Activated CD4-positive, CD25-positive, alpha-beta regulatory T cell (primary cell): ENCODE results near the gene EPHA3.

Experiments used
- DNase-seq, 4 experiments: peaks; one replicate each; lab custom pipeline; 2025; lab: John Stamatoyannopoulos, UW

Gene EPHA3

DNA sequence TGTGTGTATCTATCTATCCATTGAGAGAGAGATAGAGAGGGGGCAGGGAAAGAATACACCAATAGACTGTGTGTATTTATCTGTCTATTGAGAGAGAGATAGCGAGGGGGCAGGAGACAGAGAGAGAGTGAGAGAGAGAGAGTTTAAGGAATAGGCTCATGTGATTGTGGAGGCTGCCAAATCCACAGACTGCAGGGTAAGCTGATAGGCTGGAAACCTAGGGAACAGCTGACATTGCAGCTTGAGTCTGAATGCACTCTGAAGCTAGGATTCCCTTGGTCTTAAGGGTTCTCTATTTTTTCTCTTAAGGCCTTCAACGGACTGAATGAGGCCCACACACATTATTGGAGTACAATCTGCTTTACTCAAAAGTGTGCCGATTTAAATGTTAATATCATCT is 255.8 kb downstream of the EPHA3 start:
- no peak for DNase-seq

DNA sequence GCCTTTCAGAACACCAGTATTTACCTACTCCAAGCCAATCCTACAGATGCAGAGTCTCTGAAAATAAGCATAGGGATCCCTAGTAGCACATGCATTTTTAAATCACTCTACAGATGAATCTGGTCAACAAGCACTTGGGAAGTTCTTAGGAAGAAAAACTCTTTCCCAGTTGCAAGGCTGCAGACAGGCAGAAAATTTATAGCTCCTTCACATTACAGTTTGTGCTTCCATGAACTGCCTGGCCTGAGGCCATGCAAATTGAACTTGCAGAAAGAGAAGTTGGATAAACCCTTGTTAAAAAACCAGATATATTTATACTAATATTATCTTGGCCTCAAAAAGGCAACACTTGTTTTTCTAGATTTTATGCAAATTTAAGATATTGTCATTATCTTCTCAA is 256.9 kb downstream of the EPHA3 start:
- no peak for DNase-seq

DNA sequence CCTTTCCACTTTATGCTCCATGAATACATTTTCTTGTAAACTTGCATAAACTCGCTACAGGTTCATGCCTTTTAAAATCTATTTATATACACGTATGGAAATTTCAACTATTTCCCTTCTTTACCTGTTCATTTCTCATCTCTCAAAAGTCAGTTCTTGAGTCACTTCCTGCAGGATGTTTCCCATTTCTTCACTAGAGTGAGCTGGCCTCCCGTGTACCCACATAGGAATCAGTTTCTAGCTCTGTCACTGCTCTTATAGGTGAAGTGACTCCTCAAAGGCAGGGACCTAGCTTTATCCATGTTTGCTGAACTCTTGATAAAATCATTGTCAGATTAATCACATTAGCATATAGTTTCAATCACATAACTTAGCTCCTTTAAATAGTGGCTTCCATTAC is 259.7 kb downstream of the EPHA3 start:
- DNase-seq: no peak

DNA sequence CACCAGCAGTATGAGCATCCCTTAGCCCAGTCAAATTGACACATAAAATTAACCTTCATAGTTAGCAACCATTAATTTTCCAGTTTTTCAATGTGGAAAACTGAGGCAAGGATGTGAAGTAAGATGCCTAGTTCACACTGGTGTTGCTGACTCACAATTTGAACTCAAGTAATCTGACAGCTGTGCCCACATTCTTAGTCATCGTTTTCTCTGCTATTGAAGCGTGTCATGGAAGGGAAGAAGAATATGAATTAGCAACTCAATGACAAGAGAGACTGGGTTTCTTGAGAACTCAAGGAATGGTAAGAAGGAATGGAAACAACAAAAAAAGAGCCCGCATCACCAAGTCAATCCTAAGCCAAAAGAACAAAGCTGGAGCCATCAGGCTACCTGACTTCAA is 261.4 kb downstream of the EPHA3 start:
- no peak for DNase-seq

DNA sequence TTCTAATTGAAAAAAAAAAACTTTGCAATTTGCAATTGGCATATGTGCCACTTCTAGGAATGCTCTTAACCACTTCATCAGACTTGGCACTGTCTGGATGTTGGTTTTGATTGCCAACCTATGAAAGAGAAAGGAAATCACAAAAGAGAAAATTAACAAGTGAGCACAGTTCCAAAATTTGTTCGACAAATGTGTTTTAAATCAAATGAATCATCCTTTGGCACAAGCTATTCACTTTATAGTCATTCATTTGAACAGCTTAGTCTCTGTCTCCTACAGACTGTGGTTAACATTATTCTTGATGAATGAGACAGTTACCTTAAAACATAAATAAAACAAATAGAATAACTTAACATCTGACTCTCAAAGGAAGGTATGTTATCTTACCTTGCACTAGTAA is 265.0 kb downstream of the EPHA3 start:
- no peak for DNase-seq

DNA sequence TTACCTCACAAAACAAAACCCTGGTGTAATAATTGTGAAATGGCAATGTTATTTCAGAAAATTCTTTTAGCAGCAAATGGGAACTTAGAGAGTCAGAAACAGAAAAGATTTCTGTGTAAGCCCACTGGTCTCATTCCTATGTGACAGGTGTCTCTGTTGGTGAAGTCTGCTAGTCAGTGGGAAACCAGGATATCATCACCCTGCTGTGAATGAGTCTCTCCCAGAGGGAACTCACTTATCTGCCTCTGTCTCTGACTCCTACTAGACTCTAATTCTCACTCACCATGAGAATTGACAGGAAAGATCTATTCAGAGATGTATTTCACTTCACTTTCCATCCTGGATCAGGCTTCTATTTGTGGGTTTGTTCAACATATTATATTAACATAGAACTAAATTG is 266.0 kb downstream of the EPHA3 start:
- DNase-seq: no peak

DNA sequence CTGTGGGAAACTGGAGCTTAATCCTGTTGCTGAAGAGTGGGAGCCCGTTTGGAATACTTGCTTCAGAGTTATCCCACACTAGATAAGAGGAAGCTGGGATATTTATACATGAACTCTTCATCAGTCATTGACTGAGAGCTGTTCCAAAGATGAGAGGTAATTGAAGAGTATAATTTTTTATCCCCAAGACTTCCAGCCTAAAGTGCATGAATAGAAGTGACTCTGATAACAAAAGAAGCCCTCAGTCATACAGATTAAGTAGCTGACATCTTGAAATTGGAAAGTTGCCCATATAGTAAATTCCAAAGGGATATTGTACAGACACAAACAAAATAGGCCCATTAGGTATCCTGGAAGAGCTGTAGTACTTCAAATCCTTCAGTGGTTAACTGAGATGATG is 268.0 kb downstream of the EPHA3 start:
- DNase-seq: no peak

DNA sequence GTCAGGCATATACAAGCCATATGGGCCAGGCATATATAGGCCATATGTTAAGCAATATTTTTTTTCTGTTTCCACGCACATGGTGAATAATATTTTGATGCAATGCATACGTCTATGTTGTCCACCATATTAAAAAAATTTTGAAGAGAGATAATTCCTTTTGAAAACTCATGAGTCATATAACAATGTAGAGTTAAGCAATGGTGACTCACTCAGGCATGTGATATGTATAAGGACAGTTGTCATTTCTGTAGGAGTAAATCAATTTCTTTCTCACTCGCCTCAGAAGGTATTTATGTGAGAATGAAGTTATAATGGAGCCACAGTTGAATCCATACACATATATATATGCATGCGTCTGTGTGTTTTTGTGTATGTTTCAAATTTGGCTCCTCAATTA is 272.6 kb downstream of the EPHA3 start:
- DNase-seq: no peak

DNA sequence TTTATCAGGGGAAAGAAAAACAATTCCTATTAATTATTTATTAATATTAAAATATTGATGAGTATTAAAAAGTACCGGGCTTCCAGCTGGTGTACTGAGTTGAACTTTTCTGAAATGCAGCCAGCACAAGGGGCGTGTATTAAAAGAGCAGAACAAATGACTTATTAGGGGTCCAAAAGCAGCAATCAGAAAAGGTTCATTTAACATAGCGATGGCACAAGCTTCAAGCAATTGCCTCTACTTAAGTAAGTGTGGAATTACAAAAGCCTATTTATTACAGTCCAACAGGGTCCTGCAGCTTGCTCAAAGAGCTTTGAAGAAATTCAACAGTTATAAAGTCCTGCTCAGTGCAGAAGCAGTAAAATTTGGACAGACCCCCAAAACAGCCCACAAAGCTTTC is 285.6 kb downstream of the EPHA3 start:
- no peak for DNase-seq

DNA sequence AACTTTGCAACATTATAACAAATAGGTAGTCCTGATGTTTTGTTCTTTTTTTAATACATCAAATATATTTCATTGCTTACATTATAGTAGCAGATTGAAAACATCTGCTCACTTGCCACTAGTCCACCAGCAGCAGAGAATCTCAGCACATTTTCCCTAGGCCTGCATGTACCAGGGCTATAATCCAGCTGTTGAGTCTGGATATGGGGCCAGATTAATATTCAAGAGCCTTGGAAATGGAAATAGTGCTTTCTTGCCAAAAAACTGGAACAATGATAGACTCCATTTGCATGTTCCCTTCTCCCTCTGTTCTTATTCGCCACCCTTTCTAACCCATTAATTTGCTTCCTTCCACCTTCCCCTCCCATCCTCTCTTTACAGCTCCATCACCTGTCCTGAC is 288.0 kb downstream of the EPHA3 start:
- DNase-seq: no peak

DNA sequence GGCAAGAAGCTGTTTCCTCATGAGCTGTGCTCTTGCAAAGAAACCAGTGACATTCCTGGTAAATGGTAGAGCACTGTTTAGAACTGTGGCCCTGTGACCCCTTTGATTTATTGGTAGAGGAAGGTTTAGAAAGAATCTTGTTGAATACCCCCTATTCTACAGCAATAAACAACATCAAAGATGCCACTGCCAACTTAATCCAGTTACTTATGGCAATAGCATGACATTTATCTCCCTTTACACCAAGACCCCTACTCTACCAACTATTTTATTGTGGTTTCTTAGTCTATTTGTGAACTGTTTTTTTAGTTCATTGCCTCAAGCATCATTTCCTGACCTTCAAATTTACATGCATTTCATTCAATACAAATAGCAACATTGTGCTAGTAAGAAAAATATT is 288.6 kb downstream of the EPHA3 start:
- no peak for DNase-seq

DNA sequence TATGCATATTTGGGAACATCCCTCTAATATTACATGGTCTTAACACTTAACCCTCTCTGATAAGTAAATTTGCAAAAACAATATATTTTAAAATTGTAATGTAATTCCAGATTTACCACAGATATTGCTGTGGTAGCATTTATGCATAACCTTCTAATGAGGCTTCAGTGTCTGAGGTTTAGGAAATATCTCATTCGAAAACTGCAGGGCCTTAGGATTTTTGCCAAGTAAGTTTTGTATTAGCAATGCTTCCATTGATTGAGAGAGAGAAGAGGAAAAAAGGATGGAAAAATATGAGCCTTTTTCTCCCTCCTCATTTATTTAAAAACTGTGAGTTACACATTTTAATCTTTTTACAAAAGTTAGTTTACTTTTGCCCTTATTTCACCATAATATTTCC is 294.6 kb downstream of the EPHA3 start:
- DNase-seq: no peak

DNA sequence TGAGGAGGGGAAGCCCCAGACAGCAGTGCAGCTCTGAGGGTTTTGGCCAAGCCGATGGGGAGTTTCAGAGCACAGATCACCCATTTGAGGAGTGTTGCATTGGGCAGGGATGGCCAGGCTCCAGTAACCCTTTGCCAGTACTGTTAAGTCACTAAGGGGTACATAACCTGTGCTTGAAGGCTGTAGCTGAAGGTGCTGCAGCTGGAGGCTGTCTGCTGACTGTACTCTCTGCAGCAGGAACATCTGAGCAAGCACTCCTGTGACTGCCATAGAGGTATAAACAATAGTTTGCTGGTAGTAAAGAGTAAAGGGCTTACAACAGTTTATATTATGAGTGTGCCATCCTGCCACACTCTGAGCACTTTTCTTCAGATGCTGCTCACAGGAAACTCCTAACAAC is 297.8 kb downstream of the EPHA3 start:
- DNase-seq: no peak

DNA sequence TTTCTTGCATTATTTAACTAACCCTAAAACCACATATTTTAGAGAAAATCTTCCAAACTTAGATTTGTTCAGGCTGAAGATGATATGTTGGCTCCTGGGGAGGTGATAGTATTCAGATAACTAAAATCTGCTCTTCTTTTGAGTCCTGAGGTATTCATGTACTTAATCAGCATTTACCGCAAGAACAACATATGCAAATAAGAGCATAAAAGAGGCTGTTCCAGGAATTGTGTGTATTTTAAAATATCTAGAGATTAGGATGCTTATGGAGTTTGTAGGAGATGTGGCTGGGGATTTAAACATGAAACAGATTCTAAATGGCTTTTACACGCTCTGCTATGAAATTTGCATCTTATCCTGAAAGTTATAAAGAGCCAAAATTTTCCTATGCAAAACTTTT is 298.2 kb downstream of the EPHA3 start:
- DNase-seq: no peak

DNA sequence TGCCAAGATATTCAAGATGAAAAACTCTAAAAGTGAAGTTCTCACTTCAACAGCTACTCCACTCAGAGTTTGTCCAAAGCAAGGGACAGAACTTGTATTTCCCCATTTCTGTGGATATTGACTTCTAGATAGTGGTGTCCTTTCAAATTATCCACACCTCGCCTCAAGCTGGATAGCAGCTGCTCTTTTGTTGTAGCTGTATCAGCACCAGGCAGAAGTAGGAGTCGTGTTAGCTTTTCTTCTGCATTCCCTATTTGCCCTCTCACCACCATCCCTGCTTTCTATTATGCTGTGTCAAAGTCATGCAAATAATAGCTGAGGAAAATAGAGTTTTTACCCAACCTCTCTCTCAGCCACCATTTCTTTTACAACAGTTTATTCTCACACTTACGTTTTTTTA is 303.8 kb downstream of the EPHA3 start:
- DNase-seq: no peak

DNA sequence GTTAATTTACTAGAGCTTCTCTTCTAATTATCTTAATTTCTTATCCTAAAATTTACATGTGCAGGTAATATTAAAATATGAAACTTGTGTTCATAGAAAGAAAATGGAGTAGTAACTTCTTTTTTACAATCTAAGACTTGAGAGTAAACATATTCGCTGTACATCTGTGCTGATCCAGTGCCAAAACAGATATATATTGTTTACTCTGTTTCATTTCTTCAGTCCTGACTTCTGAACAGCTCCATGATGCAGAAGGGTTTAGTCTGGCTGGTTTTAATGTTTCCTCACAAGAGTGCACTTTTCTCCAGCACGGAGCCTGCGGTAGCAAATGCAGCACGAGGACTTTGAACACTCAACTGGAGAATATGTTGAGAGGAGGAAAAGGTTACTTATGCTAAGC is 306.8 kb downstream of the EPHA3 start:
- DNase-seq: no peak

DNA sequence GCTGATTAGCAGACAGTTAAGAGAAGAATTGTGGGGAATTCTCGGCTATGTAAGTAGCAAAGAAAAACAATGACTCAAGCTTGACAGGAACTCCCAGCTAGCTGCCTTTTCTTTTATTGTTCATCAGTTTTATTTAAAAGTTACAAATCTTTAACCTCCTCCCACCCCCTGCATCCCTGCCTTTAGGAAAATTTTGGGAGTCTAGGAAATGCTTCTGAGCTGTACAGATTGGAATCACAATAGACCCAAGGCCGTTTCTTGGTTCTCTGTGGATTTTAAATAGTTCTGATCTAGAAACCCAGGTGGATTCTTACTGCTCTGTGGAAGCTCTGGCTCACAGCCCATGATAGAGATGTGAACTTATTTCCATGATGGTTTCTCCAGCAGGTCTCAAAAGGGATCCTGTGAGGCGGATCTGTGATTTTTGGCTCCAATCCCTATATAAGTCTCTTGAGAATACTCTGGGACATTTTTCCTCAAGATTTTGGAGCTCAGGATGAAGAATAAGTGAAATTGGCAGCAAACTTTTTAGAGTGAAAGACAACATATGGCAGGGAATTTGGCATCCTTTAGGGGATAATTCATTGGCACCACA is 312.3 kb downstream of the EPHA3 start:
- DNase-seq: no peak

DNA sequence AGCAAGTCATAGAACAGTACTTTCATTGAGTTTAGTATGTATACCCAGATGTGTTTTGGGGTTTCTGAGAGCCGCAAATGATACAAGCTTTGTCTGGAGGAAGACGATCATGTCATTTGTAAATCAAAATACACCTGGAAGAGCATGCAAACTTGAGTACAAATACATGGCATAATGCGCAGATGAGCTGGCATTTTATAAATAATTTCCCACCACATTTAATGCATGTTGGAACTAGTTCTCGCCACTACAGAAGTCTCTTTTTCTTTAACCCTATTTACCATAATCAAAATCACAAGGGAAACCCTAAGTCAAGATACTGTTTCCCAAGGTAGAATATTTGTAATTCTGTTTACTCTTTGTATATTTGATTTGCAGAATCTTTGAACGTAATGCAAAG is 318.6 kb downstream of the EPHA3 start:
- no peak for DNase-seq

DNA sequence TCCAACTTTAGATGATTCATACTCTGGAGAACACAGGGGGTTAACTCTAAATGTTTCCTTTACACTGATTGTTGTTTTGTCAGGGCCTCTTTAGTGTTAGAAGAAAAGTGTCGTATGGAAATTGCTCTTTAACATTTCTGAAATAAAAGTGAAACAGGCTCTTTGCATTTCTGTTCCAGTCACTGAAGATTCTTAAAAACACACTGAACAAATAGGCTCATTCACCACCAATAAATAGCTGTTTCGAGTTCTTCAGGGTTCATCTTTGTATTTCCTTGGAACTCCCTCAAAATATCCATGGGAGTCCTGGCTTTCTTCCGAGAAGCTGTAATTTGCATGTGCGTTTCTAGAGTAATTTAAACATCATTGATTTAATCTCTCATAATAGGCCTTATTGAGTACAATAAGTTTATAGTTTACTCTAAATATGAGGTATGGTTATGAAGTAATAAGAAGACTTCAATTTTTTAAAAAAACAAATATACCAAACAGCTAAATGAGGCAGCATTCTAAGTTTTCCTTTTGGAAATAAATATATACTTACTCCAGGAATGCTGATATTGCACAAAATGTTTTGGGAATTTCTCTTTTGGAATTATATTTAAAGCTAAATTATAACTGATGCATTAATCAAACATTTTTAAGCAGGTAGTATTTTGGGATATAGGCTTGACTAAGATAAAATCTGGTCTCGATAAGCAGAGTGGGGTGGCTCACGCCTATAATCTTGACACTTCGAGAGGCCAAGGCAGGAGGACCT is 327.4 kb downstream of the EPHA3 start:
- no peak for DNase-seq

DNA sequence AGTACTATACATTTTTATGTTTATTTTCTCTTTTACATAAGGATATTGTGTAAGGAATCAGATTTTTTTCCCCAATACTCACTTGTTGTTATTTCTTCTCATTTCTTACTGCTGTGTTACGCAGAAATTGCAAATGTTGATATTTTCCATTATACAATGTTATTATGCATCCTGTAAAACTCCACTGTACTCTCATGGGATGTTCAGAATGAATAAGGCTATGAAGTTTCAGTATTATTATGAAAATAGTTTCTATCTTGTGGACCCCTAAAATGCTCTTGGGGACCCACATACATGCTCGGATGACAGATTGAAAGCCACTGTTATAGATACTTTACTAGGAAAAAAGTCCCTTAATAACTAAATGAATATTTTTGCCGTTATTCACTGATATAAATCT is 329.4 kb downstream of the EPHA3 start:
- DNase-seq: no peak

DNA sequence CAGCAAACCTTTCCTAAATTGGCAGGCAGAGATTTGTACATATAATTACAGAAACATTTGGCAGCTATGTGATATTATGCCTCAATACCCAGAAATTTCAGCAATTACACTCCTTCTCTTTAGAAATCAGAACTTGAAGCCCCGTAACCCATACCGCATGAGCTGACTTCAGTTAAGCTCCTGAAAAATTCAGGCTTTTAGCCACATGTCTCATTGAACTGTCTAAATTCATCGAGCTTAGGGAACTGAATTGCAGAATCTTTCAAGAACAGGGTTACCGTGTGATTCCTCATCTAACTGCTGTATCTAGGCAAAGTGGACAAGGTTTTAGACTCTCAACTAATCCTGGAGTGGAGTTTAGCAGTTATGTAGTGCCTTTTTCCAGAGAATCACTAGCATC is 333.0 kb downstream of the EPHA3 start:
- no peak for DNase-seq

DNA sequence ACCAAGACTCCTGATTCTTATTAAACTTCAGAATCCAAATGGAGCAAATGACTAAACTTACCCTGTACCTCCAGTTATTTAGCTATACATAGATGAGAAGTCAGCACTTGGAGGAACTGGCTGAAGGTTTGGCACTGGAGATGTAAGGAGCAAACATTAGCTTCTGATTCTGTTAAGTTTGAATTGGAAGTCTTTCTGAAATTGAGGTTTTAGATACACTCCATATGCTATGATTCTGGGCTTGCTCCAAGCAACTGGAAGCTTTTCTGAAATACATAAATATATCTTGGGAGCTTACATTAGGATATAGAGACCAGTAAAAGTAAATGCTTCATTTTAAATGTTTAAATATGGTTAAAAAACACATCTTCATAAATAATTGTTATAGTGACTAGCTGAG is 333.7 kb downstream of the EPHA3 start:
- DNase-seq: no peak

DNA sequence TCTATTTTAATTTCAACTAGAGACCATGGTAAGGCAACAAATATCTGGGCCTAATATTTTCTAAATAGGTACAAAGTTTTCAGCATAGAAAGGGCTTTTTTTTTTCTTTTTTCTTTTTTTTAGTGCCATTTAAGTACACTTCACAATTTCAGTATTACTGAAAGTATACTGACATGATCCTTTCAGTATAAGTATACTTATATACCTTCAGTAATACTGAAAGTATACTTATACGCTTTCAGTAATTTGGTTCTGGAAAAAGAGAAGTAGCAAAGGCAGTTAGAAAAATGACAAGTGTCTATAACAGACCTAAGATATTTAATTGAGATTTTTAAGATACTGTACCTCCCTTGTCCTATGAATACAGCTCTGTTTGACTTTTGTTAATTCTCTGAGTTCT is 339.2 kb downstream of the EPHA3 start:
- no peak for DNase-seq

DNA sequence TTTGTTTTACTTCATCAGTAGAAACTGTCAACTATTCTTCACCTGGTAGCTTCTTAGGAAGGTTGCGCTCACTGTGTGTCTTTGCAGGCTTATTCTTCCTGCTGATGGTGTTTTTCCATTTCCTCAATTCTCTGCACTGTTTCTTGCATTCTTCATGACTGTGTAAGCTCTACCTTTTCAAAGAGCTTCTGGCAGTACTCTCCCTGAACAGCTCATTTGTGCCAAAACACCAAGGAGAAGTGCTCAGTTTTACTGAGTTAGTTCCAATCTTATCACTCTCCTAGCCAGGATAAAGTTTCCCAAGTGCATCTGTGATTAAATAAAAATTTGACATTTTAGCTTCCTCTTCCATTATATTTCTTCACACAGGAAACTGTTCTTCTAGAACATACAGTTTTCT is 339.8 kb downstream of the EPHA3 start:
- DNase-seq: no peak
